GM12874 (cell line): ENCODE measurements around the gene GCAT.

Source experiments
- CTCF ChIP-seq: IDR thresholded peaks from 2 replicates; pipeline ENCODE4 v1.5.1; 2011; ENCODE audit warnings: low read depth, mild to moderate bottlenecking, control low read depth, low read length, moderate library complexity; ENCODE audit not compliant: insufficient read depth

The GCAT gene

GRCh38 chr22:37823134-37823985 is 15.6 kb downstream of the GCAT start, which contains the start of gene GALR3:
GALR3 (plus strand) TSS chr22:37823382; CDS start chr22:37823407, 25 bp downstream.
- TF ChIP-seq CTCF, result no peak

- TF ChIP-seq CTCF, result peak; percentile 22
Measured at GRCh38 chr22:37824674-37825641, 17.2 kb downstream of the GCAT start.

GRCh38 chr22:37827056-37827455 is 19.3 kb downstream of the GCAT start:
- TF ChIP-seq CTCF, result no peak

GRCh38 chr22:37830093-37830842 is 22.5 kb downstream of the GCAT start:
- no peak for TF ChIP-seq CTCF

- TF ChIP-seq CTCF, result no peak
Measured at GRCh38 chr22:37831472-37831871, 23.7 kb downstream of the GCAT start.

GRCh38 chr22:37832022-37832857 is 24.5 kb downstream of the GCAT start:
- no peak for TF ChIP-seq CTCF
